Endothelial cell of umbilical vein (primary cell): ENCODE data around the gene ORAI3.

Source experiments
- CTCF ChIP-seq, 2 donors: IDR thresholded peaks; 1 replicate in 1 of 2; 2 replicates in 1 of 2; pipeline ENCODE4 v1.5.1; 2011; ENCODE audit warnings: low read length in 2 of 2, mild to moderate bottlenecking in 2 of 2, moderate library complexity in 2 of 2, control low read depth in 1 of 2, inconsistent platforms in 1 of 2, low read depth in 1 of 2; ENCODE audit not compliant: insufficient read depth in 1 of 2; ENCODE audit errors: extremely low read depth in 1 of 2
- EZH2 ChIP-seq: IDR thresholded peaks from 2 replicates; pipeline ENCODE4 v1.6.1; 2012; ENCODE audit warnings: borderline replicate concordance, low read depth, mild to moderate bottlenecking, moderate library complexity, low read length, inconsistent platforms; ENCODE audit not compliant: severe bottlenecking
- MYC ChIP-seq: IDR thresholded peaks from one replicate; pipeline ENCODE4 v1.6.1; 2011; ENCODE audit warnings: mild to moderate bottlenecking, low read depth, low read length
- POLR2A ChIP-seq: IDR thresholded peaks from 2 replicates; pipeline ENCODE4 v1.6.1; 2012; ENCODE audit warnings: low read depth, mild to moderate bottlenecking, control low read depth, low read length
- POLR2AphosphoS5 ChIP-seq: IDR thresholded peaks from 2 replicates; pipeline ENCODE4 v1.6.1; 2012; ENCODE audit warnings: low read depth, mild to moderate bottlenecking, control low read depth, low read length, moderate library complexity; ENCODE audit not compliant: insufficient read depth
- TF ChIP-seq, protein P1 (sequence below): IDR thresholded peaks from 2 replicates; pipeline ENCODE4 v1.6.1; 2011; ENCODE audit not compliant: insufficient read depth, insufficient read length

- TF ChIP-seq CTCF (IDR thresholded peaks at IDR 0.05; ENCODE audit: extremely low read depth in 1 of 2, insufficient read depth in 1 of 2, low read depth in 1 of 2, low read length in 2 of 2) (no peak), POLR2A (no peak), POLR2AphosphoS5 (no peak), EZH2 (no peak), MYC (no peak)
- TF ChIP-seq, protein P1, sequence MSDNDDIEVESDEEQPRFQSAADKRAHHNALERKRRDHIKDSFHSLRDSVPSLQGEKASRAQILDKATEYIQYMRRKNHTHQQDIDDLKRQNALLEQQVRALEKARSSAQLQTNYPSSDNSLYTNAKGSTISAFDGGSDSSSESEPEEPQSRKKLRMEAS, result no peak
These were observed 54.9 kb downstream of the ORAI3 start for GRCh38 chr16:31003744-31004143.
